Measurements from ENCODE around the gene PRR19. TPM values are rescaled to one million over a fixed set of nuclear protein-coding genes. Genes with fewer than 3 reads are reported as not detected.

The PRR19 gene
- total and polyA plus RNA-seq, 7 donors = 0.17 to 0.73 (median 0.51) TPM; not detected in 2

GRCh38 chr19:42285541-42285941 is 16.4 kb upstream of the PRR19 start:
- H3K9me3 ChIP-seq = no peaks in the 10 kb centered on the region
- DNase-seq = no peak
- intact Hi-C loops (cut with DNase I) = no loop called here
- TF ChIP-seq CTCF (IDR thresholded peaks at IDR 0.05) = no peak
- peak overlapping the region; percentile 68 for H3K4me3 ChIP-seq
- no peaks in the 10 kb centered on the region for H3K27me3 ChIP-seq (ENCODE audit: insufficient read depth in 3 of 3, low read length in 2 of 3)
- peak overlapping the region; percentile 23 for H3K27ac ChIP-seq
- peaks cover 7 to 39% of the 10 kb centered on the region in 2 donors for H3K36me3 ChIP-seq (ENCODE audit: insufficient read depth in 1 of 2, low read depth in 1 of 2)
- WGBS, 3 donors = 24 to 27% (median 26%) methylated on average over 3 to 5 of the region's 5 CpGs
- ATAC-seq = no peak
- peaks cover 44% of the 10 kb centered on the region for H3K4me1 ChIP-seq

GRCh38 chr19:42285988-42286348 is 16.0 kb upstream of the PRR19 start:
- no peak for TF ChIP-seq CTCF (IDR thresholded peaks at IDR 0.05)
- no peaks in the 10 kb centered on the region for H3K27me3 ChIP-seq (ENCODE audit: insufficient read depth in 3 of 3, low read length in 2 of 3)
- peak in 1 of 2 donors; percentile 51 for DNase-seq
- H3K4me1 ChIP-seq = peaks cover 43% of the 10 kb centered on the region
- intact Hi-C loops (cut with DNase I) = no loop called here
- peak overlapping the region; percentile 68 for H3K4me3 ChIP-seq
- no peak for ATAC-seq
- 45 to 54% (median 51%) methylated on average over 4 to 6 of the region's 6 CpGs for WGBS, 3 donors
- H3K9me3 ChIP-seq = no peaks in the 10 kb centered on the region
- H3K36me3 ChIP-seq (ENCODE audit: insufficient read depth in 1 of 2, low read depth in 1 of 2) = peaks cover 8 to 43% of the 10 kb centered on the region in 2 donors
- H3K27ac ChIP-seq = peak overlapping the region; percentile 23

- no peaks in the 10 kb centered on the region for H3K27me3 ChIP-seq (ENCODE audit: insufficient read depth in 3 of 3, low read length in 2 of 3)
- peak overlapping the region; percentile 68 for H3K4me3 ChIP-seq
- intact Hi-C loops (cut with DNase I) = no loop called here
- H3K27ac ChIP-seq = peak overlapping the region; percentile 23
- H3K4me1 ChIP-seq = peaks cover 38% of the 10 kb centered on the region
- peaks cover 8 to 48% of the 10 kb centered on the region in 2 donors for H3K36me3 ChIP-seq (ENCODE audit: insufficient read depth in 1 of 2, low read depth in 1 of 2)
- peak in 1 of 2 donors; percentile 69 for DNase-seq
- TF ChIP-seq CTCF (IDR thresholded peaks at IDR 0.05) = no peak
- WGBS, 3 donors = 21 to 26% (median 25%) methylated on average over 13 of the region's 13 CpGs
- H3K9me3 ChIP-seq = no peaks in the 10 kb centered on the region
- ATAC-seq = no peak
These were observed 15.4 kb upstream of the PRR19 start for GRCh38 chr19:42286349-42287016.

- peaks cover 8 to 55% of the 10 kb centered on the region in 2 donors for H3K36me3 ChIP-seq (ENCODE audit: insufficient read depth in 1 of 2, low read depth in 1 of 2)
- ATAC-seq (no peak), DNase-seq (no peak)
- no peaks in the 10 kb centered on the region for H3K27me3 ChIP-seq (ENCODE audit: insufficient read depth in 3 of 3, low read length in 2 of 3)
- no peak overlapping the region for H3K27ac ChIP-seq
- H3K9me3 ChIP-seq = no peaks in the 10 kb centered on the region
- TF ChIP-seq CTCF (IDR thresholded peaks at IDR 0.05) = no peak
- 86 to 91% (median 89%) methylated on average over 27 to 30 of the region's 30 CpGs for WGBS, 3 donors
- intact Hi-C loops (cut with DNase I) = no loop called here
- H3K4me1 ChIP-seq = peaks cover 30% of the 10 kb centered on the region
- H3K4me3 ChIP-seq = no peak overlapping the region
These were observed 14.7 kb upstream of the PRR19 start for GRCh38 chr19:42287017-42287826.
